ENCODE data around the gene NCAN. TPM values are rescaled to one million over a fixed set of nuclear protein-coding genes. Genes with fewer than 3 reads are reported as not detected.

Gene NCAN
- polyA plus RNA-seq, 1 donor from 2014 or later, result 52.1 TPM

- Histone ChIP-seq H3K9ac (ENCODE audit: low read length) (peak overlapping the region; percentile 96), H3K79me2 (replicated peaks; ENCODE audit: insufficient read depth, low read length) (peaks cover 42% of the 10 kb centered on the region), H3K4me2 (ENCODE audit: low read length) (peak overlapping the region; percentile 98), H2AFZ (ENCODE audit: low read depth, low read length) (peak overlapping the region; percentile 21), H3K36me3 (ENCODE audit: insufficient read depth, low read length) (no peaks in the 10 kb centered on the region), H3K9me3 (ENCODE audit: low read length) (no peaks in the 10 kb centered on the region), H3K27ac (ENCODE audit: low read length) (peak overlapping the region; percentile 88), H3K27me3 (ENCODE audit: insufficient read depth, low read depth, low read length) (no peaks in the 10 kb centered on the region), H3K4me3 (ENCODE audit: low read length) (peak overlapping the region; percentile 98), H3K9me2 (ENCODE audit: insufficient read depth, low read length) (no peaks in the 10 kb centered on the region), H4K20me1 (ENCODE audit: insufficient read depth) (no peaks in the 10 kb centered on the region), H3F3A (ENCODE audit: insufficient read depth, low read length, poor library complexity, severe bottlenecking) (no peaks in the 10 kb centered on the region)
- peak; percentile 33 for TF ChIP-seq POLR2AphosphoS5 (IDR thresholded peaks at IDR 0.05)
- peak; percentile 28 for TF ChIP-seq MXI1 (conservative IDR thresholded peaks at IDR 0.05; ENCODE audit: poor library complexity, severe bottlenecking)
- TF ChIP-seq RAD21 (conservative IDR thresholded peaks at IDR 0.05), result no peak
Measured at GRCh38 chr19:19212916-19213315, 1.2 kb downstream of the NCAN start.

DNA sequence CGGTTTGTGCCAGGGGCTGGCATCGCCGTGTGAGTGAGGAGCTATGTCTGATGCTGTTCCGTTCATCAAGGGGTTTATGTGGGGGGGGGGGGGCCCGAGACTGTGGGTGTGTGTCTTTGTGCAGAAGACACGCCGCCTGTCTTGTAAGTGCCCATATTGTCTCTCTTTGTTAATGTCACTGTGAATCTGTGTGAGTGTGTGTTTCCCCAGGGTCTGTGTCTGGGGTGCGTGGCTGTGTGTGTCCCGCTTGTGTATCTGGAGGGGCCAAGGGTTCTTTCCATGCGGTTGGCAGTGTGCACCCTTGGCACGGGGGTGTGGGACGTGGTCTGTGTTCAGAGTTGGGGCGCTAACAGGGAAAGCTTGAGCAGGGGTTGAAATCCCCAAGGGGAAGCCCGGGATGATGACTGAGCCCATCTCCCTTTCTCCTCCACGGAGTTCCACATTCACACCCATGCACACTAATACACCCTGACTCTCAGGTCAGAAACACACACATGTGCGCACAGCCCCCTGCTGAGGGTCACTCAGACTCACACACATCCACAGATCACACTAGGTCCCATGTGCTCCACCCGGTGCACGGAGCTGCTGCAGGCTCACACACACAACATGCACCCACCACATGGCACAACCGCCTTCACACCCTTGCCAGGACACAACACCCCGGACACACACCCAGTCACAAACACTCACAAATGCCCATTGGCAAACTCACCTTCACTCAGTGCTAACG is 1.8 kb downstream of the NCAN start:
- H4K20me1 ChIP-seq (ENCODE audit: insufficient read depth), result no peaks in the 10 kb centered on the region
- H3K9me2 ChIP-seq (ENCODE audit: insufficient read depth, low read length), result no peaks in the 10 kb centered on the region
- H3K36me3 ChIP-seq (ENCODE audit: insufficient read depth, low read length), result no peaks in the 10 kb centered on the region
- no peaks in the 10 kb centered on the region for H3K27me3 ChIP-seq (ENCODE audit: insufficient read depth, low read depth, low read length)
- peak overlapping the region; percentile 96 for H3K9ac ChIP-seq (ENCODE audit: low read length)
- no peaks in the 10 kb centered on the region for H3K9me3 ChIP-seq (ENCODE audit: low read length)
- peak overlapping the region; percentile 21 for H2AFZ ChIP-seq (ENCODE audit: low read depth, low read length)
- H3K4me3 ChIP-seq (ENCODE audit: low read length), result peak overlapping the region; percentile 98
- peak overlapping the region; percentile 98 for H3K4me2 ChIP-seq (ENCODE audit: low read length)
- peak overlapping the region; percentile 88 for H3K27ac ChIP-seq (ENCODE audit: low read length)
- peaks cover 42% of the 10 kb centered on the region for H3K79me2 ChIP-seq (replicated peaks; ENCODE audit: insufficient read depth, low read length)
- no peak for TF ChIP-seq SMC3 (conservative IDR thresholded peaks at IDR 0.05; ENCODE audit: poor library complexity)
- peak; percentile 52 for TF ChIP-seq MXI1 (conservative IDR thresholded peaks at IDR 0.05; ENCODE audit: poor library complexity, severe bottlenecking)
- H3F3A ChIP-seq (ENCODE audit: insufficient read depth, low read length, poor library complexity, severe bottlenecking), result no peaks in the 10 kb centered on the region

DNA sequence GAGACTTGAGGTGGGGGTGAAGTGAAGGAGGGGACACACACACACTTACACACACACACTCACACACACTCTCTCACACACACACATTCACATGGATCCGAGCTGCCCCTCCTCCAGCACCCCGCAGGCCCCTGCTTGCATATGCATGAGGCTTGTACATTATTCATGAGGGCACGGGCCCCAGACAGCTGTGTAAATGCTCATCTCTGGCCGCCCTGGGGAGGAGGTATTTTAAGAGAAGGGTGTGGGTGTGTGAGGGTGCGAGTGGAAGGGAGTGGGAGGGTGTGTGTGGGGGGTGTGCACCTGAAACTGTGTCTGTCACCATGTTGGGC is 2.4 kb downstream of the NCAN start:
- Histone ChIP-seq H3K79me2 (replicated peaks; ENCODE audit: insufficient read depth, low read length) (peaks cover 42% of the 10 kb centered on the region), H3K4me2 (ENCODE audit: low read length) (peak overlapping the region; percentile 98), H3F3A (ENCODE audit: insufficient read depth, low read length, poor library complexity, severe bottlenecking) (no peaks in the 10 kb centered on the region), H4K20me1 (ENCODE audit: insufficient read depth) (no peaks in the 10 kb centered on the region), H3K4me3 (ENCODE audit: low read length) (peak overlapping the region; percentile 98), H3K27me3 (ENCODE audit: insufficient read depth, low read depth, low read length) (no peaks in the 10 kb centered on the region), H3K9ac (ENCODE audit: low read length) (peak overlapping the region; percentile 96), H3K36me3 (ENCODE audit: insufficient read depth, low read length) (no peaks in the 10 kb centered on the region), H3K9me3 (ENCODE audit: low read length) (no peaks in the 10 kb centered on the region), H2AFZ (ENCODE audit: low read depth, low read length) (no peak overlapping the region), H3K27ac (ENCODE audit: low read length) (peak overlapping the region; percentile 88), H3K9me2 (ENCODE audit: insufficient read depth, low read length) (no peaks in the 10 kb centered on the region)
- TF ChIP-seq EP300 (conservative IDR thresholded peaks at IDR 0.05; ENCODE audit: poor library complexity, severe bottlenecking) (no peak), MXI1 (conservative IDR thresholded peaks at IDR 0.05; ENCODE audit: poor library complexity, severe bottlenecking) (peak; percentile 43)

DNA sequence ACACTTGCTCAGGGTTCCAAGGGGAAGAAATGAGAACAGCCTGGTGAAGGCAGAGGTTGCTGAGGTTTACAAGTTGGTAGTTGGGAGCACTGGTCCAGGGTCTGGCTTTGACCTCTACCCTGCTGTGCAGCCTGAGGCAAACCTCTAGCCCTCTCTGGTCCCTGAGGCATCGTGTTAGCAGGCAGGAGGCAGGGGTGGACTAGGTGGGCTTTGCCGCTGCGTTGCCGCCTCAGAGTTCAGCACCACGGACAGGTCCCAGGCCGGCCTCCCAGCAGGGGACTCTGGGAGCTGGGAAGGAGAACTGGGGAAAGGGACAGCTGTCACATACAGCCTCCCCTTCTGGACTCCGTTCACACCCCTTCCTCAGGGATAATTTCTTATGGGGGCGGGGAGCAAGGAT is 3.1 kb downstream of the NCAN start:
- Histone ChIP-seq H3K4me3 (ENCODE audit: low read length) (peak overlapping the region; percentile 98), H3K9ac (ENCODE audit: low read length) (peak overlapping the region; percentile 96), H3K4me2 (ENCODE audit: low read length) (peak overlapping the region; percentile 98), H4K20me1 (ENCODE audit: insufficient read depth) (no peaks in the 10 kb centered on the region), H3K9me3 (ENCODE audit: low read length) (no peaks in the 10 kb centered on the region), H2AFZ (ENCODE audit: low read depth, low read length) (no peak overlapping the region), H3F3A (ENCODE audit: insufficient read depth, low read length, poor library complexity, severe bottlenecking) (no peaks in the 10 kb centered on the region), H3K27me3 (ENCODE audit: insufficient read depth, low read depth, low read length) (no peaks in the 10 kb centered on the region), H3K27ac (ENCODE audit: low read length) (peak overlapping the region; percentile 88), H3K9me2 (ENCODE audit: insufficient read depth, low read length) (no peaks in the 10 kb centered on the region), H3K79me2 (replicated peaks; ENCODE audit: insufficient read depth, low read length) (peaks cover 42% of the 10 kb centered on the region), H3K36me3 (ENCODE audit: insufficient read depth, low read length) (no peaks in the 10 kb centered on the region)
- TF ChIP-seq REST (IDR thresholded peaks at IDR 0.05; ENCODE audit: borderline replicate concordance), result no peak
- TF ChIP-seq EP300 (conservative IDR thresholded peaks at IDR 0.05; ENCODE audit: poor library complexity, severe bottlenecking), result no peak
- no peak for TF ChIP-seq POLR2AphosphoS5 (IDR thresholded peaks at IDR 0.05)
- no peak for TF ChIP-seq SMC3 (conservative IDR thresholded peaks at IDR 0.05; ENCODE audit: poor library complexity)
- no peak for TF ChIP-seq MXI1 (conservative IDR thresholded peaks at IDR 0.05; ENCODE audit: poor library complexity, severe bottlenecking)
- no peak for TF ChIP-seq CTCF (IDR thresholded peaks at IDR 0.05; ENCODE audit: poor library complexity, severe bottlenecking)
- no peak for TF ChIP-seq RAD21 (conservative IDR thresholded peaks at IDR 0.05)
- TF ChIP-seq EZH2 (IDR thresholded peaks at IDR 0.05; ENCODE audit: borderline replicate concordance, insufficient read depth, low read length, poor library complexity, severe bottlenecking), result no peak
- no peak for TF ChIP-seq TAF1 (IDR thresholded peaks at IDR 0.05; ENCODE audit: low read depth)

Data from neural cell (in vitro differentiated cells).